Calu3 (cell line): ENCODE results near the gene QSOX1. TPM values are rescaled to one million over a fixed set of nuclear protein-coding genes. Genes with fewer than 3 reads are reported as not detected.

Experiments
- BruUV-seq: library from RNA; stranded (reverse); fragments of 400-500 nt; replicated peaks from 2 replicates; lab custom pipeline; 2021; lab: Mats Ljungman, UMichigan
- CTCF ChIA-PET: fragments of 300-600 bp; sonication (Branson Sonifier 250); formaldehyde crosslinking; loops from one replicate; lab custom pipeline; 2022; ENCODE audit warnings: antibody characterized with exemption; lab: Charles Lee
- DNase-seq: peaks from one replicate; pipeline ENCODE4 v3.0.0; 2022
- H3K27ac Mint-ChIP-seq: one replicate; pipeline ENCODE4 v1.8.0; 2022; ENCODE audit warnings: mixed read lengths; ENCODE audit not compliant: unreplicated experiment
- H3K27me3 Mint-ChIP-seq: one replicate; pipeline ENCODE4 v1.8.0; 2022; ENCODE audit warnings: mixed read lengths; ENCODE audit not compliant: unreplicated experiment
- H3K36me3 Mint-ChIP-seq: one replicate; pipeline ENCODE4 v1.8.0; 2022; ENCODE audit warnings: mild to moderate bottlenecking, moderate library complexity, mixed read lengths; ENCODE audit not compliant: insufficient read depth, unreplicated experiment
- H3K4me1 Mint-ChIP-seq: one replicate; pipeline ENCODE4 v1.8.0; 2022; ENCODE audit warnings: mild to moderate bottlenecking, low read depth, mixed read lengths; ENCODE audit not compliant: unreplicated experiment
- H3K4me3 Mint-ChIP-seq: one replicate; pipeline ENCODE4 v1.8.0; 2022; ENCODE audit warnings: mild to moderate bottlenecking, low read depth, moderate library complexity, mixed read lengths; ENCODE audit not compliant: unreplicated experiment
- H3K9me3 Mint-ChIP-seq: one replicate; pipeline ENCODE4 v1.8.0; 2022; ENCODE audit warnings: low read depth, mixed read lengths; ENCODE audit not compliant: unreplicated experiment
- CTCF ChIP-seq: fragments of 200-600 bp; IDR thresholded peaks from one replicate; pipeline ENCODE4 v1.8.0; 2022; ENCODE audit warnings: antibody characterized with exemption; ENCODE audit not compliant: unreplicated experiment
- intact Hi-C: fragments of 100-400 bp; cut with micrococcal nuclease; formaldehyde crosslinking; loops from one replicate; pipeline ENCODE4 v1.10.0; 2022; ENCODE audit not compliant: unreplicated experiment
- total RNA-seq: library from RNA; stranded (reverse); gene quantifications from 2 replicates; pipeline ENCODE4 v1.2.3, GENCODE V29; 2022

Gene QSOX1
- total RNA-seq, 1 experiment from 2014 or later, result 462 TPM

GRCh38 chr1:180173952-180174351, 19.3 kb downstream of the QSOX1 start:
- H3K27ac Mint-ChIP-seq, result no peak overlapping the region
- no peak for TF ChIP-seq CTCF
- BruUV-seq, result no TSS peak
- no peaks in the 10 kb centered on the region for H3K9me3 Mint-ChIP-seq
- peaks cover 33% of the 10 kb centered on the region for H3K4me1 Mint-ChIP-seq
- intact Hi-C loops, result loop anchor here (10.0 kb wide), 1 partner anchor 109 kb away; no protein-coding TSS in a partner anchor
- H3K36me3 Mint-ChIP-seq, result peaks cover 34% of the 10 kb centered on the region
- CTCF ChIA-PET, result no interaction called here
- H3K27me3 Mint-ChIP-seq, result no peaks in the 10 kb centered on the region
- no peak overlapping the region for H3K4me3 Mint-ChIP-seq
- no peak for DNase-seq

- Mint-ChIP-seq H3K4me3 (no peak overlapping the region), H3K27ac (no peak overlapping the region), H3K9me3 (no peaks in the 10 kb centered on the region), H3K4me1 (peaks cover 19% of the 10 kb centered on the region), H3K27me3 (no peaks in the 10 kb centered on the region), H3K36me3 (peaks cover 35% of the 10 kb centered on the region)
- CTCF ChIA-PET, result no interaction called here
- TF ChIP-seq CTCF, result no peak
- BruUV-seq, result no TSS peak
- DNase-seq, result no peak
- intact Hi-C loops, result loop anchor here (5.0 to 10.0 kb wide), 3 partner anchors 73 to 308 kb away; no protein-coding TSS in a partner anchor
Observed at GRCh38 chr1:180175291-180175690, 20.6 kb downstream of the QSOX1 start.

DNA sequence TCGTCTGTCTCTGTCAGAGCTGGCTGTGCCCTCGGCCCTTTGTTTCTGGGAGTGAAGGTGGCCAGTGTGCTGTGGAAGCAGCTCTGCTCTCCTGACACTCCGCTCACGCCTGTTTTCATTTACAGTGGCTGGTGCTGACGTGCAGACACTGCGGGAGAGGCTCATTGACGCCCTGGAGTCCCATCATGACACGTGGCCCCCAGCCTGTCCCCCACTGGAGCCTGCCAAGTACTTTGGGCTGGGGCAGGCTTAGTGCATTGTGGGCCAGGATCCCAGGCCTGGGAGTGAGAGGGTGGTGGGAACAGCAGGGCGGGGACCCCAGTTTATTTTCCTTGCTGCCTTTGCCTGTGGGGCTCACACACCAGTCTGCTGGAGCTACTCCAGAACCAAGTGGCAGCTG, 21.1 kb downstream of the QSOX1 start:
- peaks cover 32% of the 10 kb centered on the region for H3K36me3 Mint-ChIP-seq
- H3K4me1 Mint-ChIP-seq, result peaks cover 14% of the 10 kb centered on the region
- H3K9me3 Mint-ChIP-seq, result no peaks in the 10 kb centered on the region
- H3K27ac Mint-ChIP-seq, result no peak overlapping the region
- H3K27me3 Mint-ChIP-seq, result no peaks in the 10 kb centered on the region
- intact Hi-C loops, result loop anchor here (5.0 to 10.0 kb wide), 3 partner anchors 74 to 309 kb away; no protein-coding TSS in a partner anchor
- no TSS peak for BruUV-seq
- CTCF ChIA-PET, result no interaction called here
- no peak for TF ChIP-seq CTCF
- no peak overlapping the region for H3K4me3 Mint-ChIP-seq
- DNase-seq, result no peak

GRCh38 chr1:180176965-180177364, 22.3 kb downstream of the QSOX1 start:
- Mint-ChIP-seq H3K9me3 (no peaks in the 10 kb centered on the region), H3K27ac (no peak overlapping the region), H3K27me3 (no peaks in the 10 kb centered on the region), H3K4me3 (no peak overlapping the region), H3K36me3 (peaks cover 25% of the 10 kb centered on the region), H3K4me1 (peaks cover 2% of the 10 kb centered on the region)
- intact Hi-C loops, result loop anchor here (5.0 to 10.0 kb wide), 3 partner anchors 75 to 310 kb away; no protein-coding TSS in a partner anchor
- no peak for TF ChIP-seq CTCF
- DNase-seq, result no peak
- BruUV-seq, result no TSS peak
- CTCF ChIA-PET, result interaction anchor here (0.7 kb wide), 1 partner anchor 466 kb away, joined by 4 read pairs; no protein-coding TSS in a partner anchor
